HEK293 (cell line): ENCODE results near the gene MVD.

Experiments
- BCL11A ChIP-seq: fragments of 450-650 bp; formaldehyde crosslinking; IDR thresholded peaks from 2 replicates; pipeline ENCODE4 v1.5.1; 2016; ENCODE audit warnings: low read depth, missing biosample characterization, missing genetic modification characterization
- KLF9 ChIP-seq: fragments of 450-650 bp; formaldehyde crosslinking; IDR thresholded peaks from 2 replicates; pipeline ENCODE4 v1.5.1; 2016; ENCODE audit warnings: missing biosample characterization, missing genetic modification characterization, low read depth
- RBAK ChIP-seq: fragments of 450-650 bp; formaldehyde crosslinking; IDR thresholded peaks from 2 replicates; pipeline ENCODE4 v1.5.1; 2016; ENCODE audit warnings: missing biosample characterization, missing genetic modification characterization
- TCF7L2 ChIP-seq: IDR thresholded peaks from 2 replicates; pipeline ENCODE4 v1.6.1; 2011; ENCODE audit warnings: low read depth, mild to moderate bottlenecking, inconsistent platforms, low read length, moderate library complexity, borderline replicate concordance
- ZBTB21 ChIP-seq: fragments of 450-650 bp; formaldehyde crosslinking; IDR thresholded peaks from 2 replicates; pipeline ENCODE4 v1.5.1; 2017; ENCODE audit warnings: missing biosample characterization, missing genetic modification characterization
- ZNF138 ChIP-seq: fragments of 450-650 bp; formaldehyde crosslinking; IDR thresholded peaks from 2 replicates; pipeline ENCODE4 v1.5.1; 2016; ENCODE audit warnings: missing biosample characterization, missing genetic modification characterization, borderline replicate concordance
- ZNF274 ChIP-seq, 2 experiments: fragments of 200-500 bp in 1 of 2; fragments of 450-650 bp in 1 of 2; sonication (Bioruptor generic) in 1 of 2; formaldehyde crosslinking in 1 of 2; IDR thresholded peaks; 2 replicates each; pipeline versions ENCODE4 v1.5.1 to v1.6.1; 2014 to 2016; ENCODE audit warnings: borderline replicate concordance in 1 of 2, inconsistent platforms in 1 of 2, low read length in 1 of 2, missing biosample characterization in 1 of 2, missing genetic modification characterization in 1 of 2
- ZNF37A ChIP-seq: fragments of 450-650 bp; IDR thresholded peaks from 2 replicates; pipeline ENCODE4 v1.5.1; 2018; ENCODE audit warnings: missing biosample characterization, missing genetic modification characterization
- ZNF394 ChIP-seq: fragments of 450-650 bp; formaldehyde crosslinking; IDR thresholded peaks from 2 replicates; pipeline ENCODE4 v1.5.1; 2016; ENCODE audit warnings: missing biosample characterization, missing genetic modification characterization, mild to moderate bottlenecking, moderate library complexity, borderline replicate concordance
- ZNF768 ChIP-seq: fragments of 450-650 bp; formaldehyde crosslinking; IDR thresholded peaks from 2 replicates; pipeline ENCODE4 v1.5.1; 2018; ENCODE audit warnings: missing biosample characterization, mild to moderate bottlenecking, missing genetic modification characterization
- ZNF777 ChIP-seq: fragments of 450-650 bp; formaldehyde crosslinking; IDR thresholded peaks from 2 replicates; pipeline ENCODE4 v1.5.1; 2017; ENCODE audit warnings: missing biosample characterization, missing genetic modification characterization, borderline replicate concordance
- TF ChIP-seq, protein P1 (sequence below): fragments of 450-650 bp; formaldehyde crosslinking; IDR thresholded peaks from 2 replicates; pipeline ENCODE4 v1.5.1; 2016; ENCODE audit warnings: missing biosample characterization, missing genetic modification characterization
- TF ChIP-seq, protein P2 (sequence below): fragments of 450-650 bp; formaldehyde crosslinking; IDR thresholded peaks from 2 replicates; pipeline ENCODE4 v1.5.1; 2017; ENCODE audit warnings: missing biosample characterization, missing genetic modification characterization
- TF ChIP-seq, protein P3 (sequence below): fragments of 450-650 bp; formaldehyde crosslinking; IDR thresholded peaks from 2 replicates; pipeline ENCODE4 v1.5.1; 2016; ENCODE audit warnings: missing biosample characterization, missing genetic modification characterization, low read depth

DNA sequence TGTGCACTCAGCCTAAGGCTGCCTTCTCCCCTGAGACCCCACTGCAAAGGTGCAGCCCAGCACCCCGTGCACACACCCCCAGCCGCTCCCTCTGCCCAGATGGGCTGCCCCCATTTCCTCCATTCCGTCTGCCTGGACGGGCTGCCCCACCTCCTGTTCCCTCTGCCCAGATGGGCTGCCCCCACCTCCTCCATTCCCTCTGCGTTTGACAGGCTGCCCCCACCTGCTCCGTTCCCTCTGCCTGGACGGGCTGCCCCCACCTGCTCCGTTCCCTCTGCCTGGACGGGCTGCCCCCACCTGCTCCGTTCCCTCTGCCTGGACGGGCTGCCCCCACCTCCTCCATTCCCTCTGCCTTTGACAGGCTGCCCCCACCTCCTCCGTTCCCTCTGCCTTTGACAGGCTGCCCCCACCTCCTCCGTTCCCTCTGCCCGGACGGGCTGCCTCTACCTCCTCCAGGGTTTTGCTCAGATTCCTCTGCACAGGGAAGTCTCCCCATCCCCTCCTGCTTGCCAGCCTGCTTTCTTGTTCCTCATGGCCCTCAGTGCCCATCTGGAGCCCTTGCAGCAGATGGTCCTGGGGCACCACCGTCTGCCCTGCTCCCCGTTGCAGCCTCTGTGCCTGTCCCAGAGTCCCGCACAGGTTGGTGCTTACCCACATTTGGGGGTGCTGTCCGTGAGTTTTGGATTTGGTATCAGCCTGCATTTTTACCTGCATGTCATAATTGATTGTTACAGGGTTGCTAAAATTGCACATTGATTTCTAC lies 47.9 kb downstream of the MVD start:
- TF ChIP-seq, protein P1, sequence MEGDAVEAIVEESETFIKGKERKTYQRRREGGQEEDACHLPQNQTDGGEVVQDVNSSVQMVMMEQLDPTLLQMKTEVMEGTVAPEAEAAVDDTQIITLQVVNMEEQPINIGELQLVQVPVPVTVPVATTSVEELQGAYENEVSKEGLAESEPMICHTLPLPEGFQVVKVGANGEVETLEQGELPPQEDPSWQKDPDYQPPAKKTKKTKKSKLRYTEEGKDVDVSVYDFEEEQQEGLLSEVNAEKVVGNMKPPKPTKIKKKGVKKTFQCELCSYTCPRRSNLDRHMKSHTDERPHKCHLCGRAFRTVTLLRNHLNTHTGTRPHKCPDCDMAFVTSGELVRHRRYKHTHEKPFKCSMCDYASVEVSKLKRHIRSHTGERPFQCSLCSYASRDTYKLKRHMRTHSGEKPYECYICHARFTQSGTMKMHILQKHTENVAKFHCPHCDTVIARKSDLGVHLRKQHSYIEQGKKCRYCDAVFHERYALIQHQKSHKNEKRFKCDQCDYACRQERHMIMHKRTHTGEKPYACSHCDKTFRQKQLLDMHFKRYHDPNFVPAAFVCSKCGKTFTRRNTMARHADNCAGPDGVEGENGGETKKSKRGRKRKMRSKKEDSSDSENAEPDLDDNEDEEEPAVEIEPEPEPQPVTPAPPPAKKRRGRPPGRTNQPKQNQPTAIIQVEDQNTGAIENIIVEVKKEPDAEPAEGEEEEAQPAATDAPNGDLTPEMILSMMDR (tag by site-specific recombination), result no peak
- TF ChIP-seq ZNF274 (IDR thresholded peaks at IDR 0.05; ENCODE audit: low read length), result no peak
- TF ChIP-seq ZNF274 (tag by site-specific recombination; IDR thresholded peaks at IDR 0.05; ENCODE audit: borderline replicate concordance), result no peak
- TF ChIP-seq BCL11A (tag by site-specific recombination), result no peak
- TF ChIP-seq ZNF138 (tag by site-specific recombination), result no peak
- no peak for TF ChIP-seq ZNF768 (tag by site-specific recombination)
- no peak for TF ChIP-seq RBAK (tag by site-specific recombination)
- TF ChIP-seq, protein P2, sequence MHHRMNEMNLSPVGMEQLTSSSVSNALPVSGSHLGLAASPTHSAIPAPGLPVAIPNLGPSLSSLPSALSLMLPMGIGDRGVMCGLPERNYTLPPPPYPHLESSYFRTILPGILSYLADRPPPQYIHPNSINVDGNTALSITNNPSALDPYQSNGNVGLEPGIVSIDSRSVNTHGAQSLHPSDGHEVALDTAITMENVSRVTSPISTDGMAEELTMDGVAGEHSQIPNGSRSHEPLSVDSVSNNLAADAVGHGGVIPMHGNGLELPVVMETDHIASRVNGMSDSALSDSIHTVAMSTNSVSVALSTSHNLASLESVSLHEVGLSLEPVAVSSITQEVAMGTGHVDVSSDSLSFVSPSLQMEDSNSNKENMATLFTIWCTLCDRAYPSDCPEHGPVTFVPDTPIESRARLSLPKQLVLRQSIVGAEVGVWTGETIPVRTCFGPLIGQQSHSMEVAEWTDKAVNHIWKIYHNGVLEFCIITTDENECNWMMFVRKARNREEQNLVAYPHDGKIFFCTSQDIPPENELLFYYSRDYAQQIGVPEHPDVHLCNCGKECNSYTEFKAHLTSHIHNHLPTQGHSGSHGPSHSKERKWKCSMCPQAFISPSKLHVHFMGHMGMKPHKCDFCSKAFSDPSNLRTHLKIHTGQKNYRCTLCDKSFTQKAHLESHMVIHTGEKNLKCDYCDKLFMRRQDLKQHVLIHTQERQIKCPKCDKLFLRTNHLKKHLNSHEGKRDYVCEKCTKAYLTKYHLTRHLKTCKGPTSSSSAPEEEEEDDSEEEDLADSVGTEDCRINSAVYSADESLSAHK, result no peak
- no peak for TF ChIP-seq ZNF37A
- no peak for TF ChIP-seq KLF9 (tag by site-specific recombination)
- TF ChIP-seq, protein P3, sequence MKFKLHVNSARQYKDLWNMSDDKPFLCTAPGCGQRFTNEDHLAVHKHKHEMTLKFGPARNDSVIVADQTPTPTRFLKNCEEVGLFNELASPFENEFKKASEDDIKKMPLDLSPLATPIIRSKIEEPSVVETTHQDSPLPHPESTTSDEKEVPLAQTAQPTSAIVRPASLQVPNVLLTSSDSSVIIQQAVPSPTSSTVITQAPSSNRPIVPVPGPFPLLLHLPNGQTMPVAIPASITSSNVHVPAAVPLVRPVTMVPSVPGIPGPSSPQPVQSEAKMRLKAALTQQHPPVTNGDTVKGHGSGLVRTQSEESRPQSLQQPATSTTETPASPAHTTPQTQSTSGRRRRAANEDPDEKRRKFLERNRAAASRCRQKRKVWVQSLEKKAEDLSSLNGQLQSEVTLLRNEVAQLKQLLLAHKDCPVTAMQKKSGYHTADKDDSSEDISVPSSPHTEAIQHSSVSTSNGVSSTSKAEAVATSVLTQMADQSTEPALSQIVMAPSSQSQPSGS, result no peak
- TF ChIP-seq TCF7L2, result no peak
- no peak for TF ChIP-seq ZBTB21 (tag by site-specific recombination)
- no peak for TF ChIP-seq ZNF777 (tag by site-specific recombination)
- TF ChIP-seq ZNF394 (tag by site-specific recombination), result no peak
